ENCODE data around the gene ZNF750. TPM values are rescaled to one million over a fixed set of nuclear protein-coding genes. Genes with fewer than 3 reads are reported as not detected.

Gene ZNF750
- total and polyA plus RNA-seq, 10 of the 15 experiments (the other 5 are each of a cell fraction or from before 2014, with no cell fraction given): 0.06 TPM; not detected in 9

GRCh38 chr17:82881324-82881823 lies 41.6 kb upstream of the ZNF750 start:
- no peak overlapping the region for H3K27ac ChIP-seq (ENCODE audit: control insufficient read depth, insufficient read depth)
- WGBS (ENCODE audit: insufficient coverage, insufficient replicate concordance, low lambda C conversion rate, missing lambda C conversion rate): 96% methylated on average over 19 of the region's 21 CpGs
- no peak overlapping the region for H2AFZ ChIP-seq (ENCODE audit: control insufficient read depth, low read depth, low read length)
- TF ChIP-seq CREB1 (IDR thresholded peaks at IDR 0.05; ENCODE audit: low read depth) (no peak), CHD4 (IDR thresholded peaks at IDR 0.05) (no peak), MTA3 (IDR thresholded peaks at IDR 0.05; ENCODE audit: borderline replicate concordance, low read length) (no peak), STAT3 (IDR thresholded peaks at IDR 0.05; ENCODE audit: low read depth, low read length) (no peak), PAX5 (IDR thresholded peaks at IDR 0.05; ENCODE audit: borderline replicate concordance, low read depth, low read length) (no peak), SP1 (IDR thresholded peaks at IDR 0.05; ENCODE audit: low read depth, low read length) (no peak), PAX8 (IDR thresholded peaks at IDR 0.05) (no peak), RB1 (IDR thresholded peaks at IDR 0.05; ENCODE audit: borderline replicate concordance) (no peak), TCF12 (IDR thresholded peaks at IDR 0.05; ENCODE audit: low read depth, low read length) (no peak), ZNF24 (IDR thresholded peaks at IDR 0.05) (no peak), SUZ12 (IDR thresholded peaks at IDR 0.05; ENCODE audit: unreplicated experiment) (no peak), TCF3 (IDR thresholded peaks at IDR 0.05; ENCODE audit: borderline replicate concordance, insufficient read depth, low read depth, low read length) (no peak), FOXK2 (IDR thresholded peaks at IDR 0.05) (no peak), WRNIP1 (IDR thresholded peaks at IDR 0.05; ENCODE audit: borderline replicate concordance, low read depth, low read length) (no peak), NBN (IDR thresholded peaks at IDR 0.05) (no peak)
- TF ChIP-seq, protein P1, sequence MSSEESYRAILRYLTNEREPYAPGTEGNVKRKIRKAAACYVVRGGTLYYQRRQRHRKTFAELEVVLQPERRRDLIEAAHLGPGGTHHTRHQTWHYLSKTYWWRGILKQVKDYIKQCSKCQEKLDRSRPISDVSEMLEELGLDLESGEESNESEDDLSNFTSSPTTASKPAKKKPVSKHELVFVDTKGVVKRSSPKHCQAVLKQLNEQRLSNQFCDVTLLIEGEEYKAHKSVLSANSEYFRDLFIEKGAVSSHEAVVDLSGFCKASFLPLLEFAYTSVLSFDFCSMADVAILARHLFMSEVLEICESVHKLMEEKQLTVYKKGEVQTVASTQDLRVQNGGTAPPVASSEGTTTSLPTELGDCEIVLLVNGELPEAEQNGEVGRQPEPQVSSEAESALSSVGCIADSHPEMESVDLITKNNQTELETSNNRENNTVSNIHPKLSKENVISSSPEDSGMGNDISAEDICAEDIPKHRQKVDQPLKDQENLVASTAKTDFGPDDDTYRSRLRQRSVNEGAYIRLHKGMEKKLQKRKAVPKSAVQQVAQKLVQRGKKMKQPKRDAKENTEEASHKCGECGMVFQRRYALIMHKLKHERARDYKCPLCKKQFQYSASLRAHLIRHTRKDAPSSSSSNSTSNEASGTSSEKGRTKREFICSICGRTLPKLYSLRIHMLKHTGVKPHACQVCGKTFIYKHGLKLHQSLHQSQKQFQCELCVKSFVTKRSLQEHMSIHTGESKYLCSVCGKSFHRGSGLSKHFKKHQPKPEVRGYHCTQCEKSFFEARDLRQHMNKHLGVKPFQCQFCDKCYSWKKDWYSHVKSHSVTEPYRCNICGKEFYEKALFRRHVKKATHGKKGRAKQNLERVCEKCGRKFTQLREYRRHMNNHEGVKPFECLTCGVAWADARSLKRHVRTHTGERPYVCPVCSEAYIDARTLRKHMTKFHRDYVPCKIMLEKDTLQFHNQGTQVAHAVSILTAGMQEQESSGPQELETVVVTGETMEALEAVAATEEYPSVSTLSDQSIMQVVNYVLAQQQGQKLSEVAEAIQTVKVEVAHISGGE (CRISPR knock-in tag; IDR thresholded peaks at IDR 0.05): no peak
- TF ChIP-seq, protein P2, sequence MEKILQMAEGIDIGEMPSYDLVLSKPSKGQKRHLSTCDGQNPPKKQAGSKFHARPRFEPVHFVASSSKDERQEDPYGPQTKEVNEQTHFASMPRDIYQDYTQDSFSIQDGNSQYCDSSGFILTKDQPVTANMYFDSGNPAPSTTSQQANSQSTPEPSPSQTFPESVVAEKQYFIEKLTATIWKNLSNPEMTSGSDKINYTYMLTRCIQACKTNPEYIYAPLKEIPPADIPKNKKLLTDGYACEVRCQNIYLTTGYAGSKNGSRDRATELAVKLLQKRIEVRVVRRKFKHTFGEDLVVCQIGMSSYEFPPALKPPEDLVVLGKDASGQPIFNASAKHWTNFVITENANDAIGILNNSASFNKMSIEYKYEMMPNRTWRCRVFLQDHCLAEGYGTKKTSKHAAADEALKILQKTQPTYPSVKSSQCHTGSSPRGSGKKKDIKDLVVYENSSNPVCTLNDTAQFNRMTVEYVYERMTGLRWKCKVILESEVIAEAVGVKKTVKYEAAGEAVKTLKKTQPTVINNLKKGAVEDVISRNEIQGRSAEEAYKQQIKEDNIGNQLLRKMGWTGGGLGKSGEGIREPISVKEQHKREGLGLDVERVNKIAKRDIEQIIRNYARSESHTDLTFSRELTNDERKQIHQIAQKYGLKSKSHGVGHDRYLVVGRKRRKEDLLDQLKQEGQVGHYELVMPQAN (conservative IDR thresholded peaks at IDR 0.05): no peak
- TF ChIP-seq, protein P3, sequence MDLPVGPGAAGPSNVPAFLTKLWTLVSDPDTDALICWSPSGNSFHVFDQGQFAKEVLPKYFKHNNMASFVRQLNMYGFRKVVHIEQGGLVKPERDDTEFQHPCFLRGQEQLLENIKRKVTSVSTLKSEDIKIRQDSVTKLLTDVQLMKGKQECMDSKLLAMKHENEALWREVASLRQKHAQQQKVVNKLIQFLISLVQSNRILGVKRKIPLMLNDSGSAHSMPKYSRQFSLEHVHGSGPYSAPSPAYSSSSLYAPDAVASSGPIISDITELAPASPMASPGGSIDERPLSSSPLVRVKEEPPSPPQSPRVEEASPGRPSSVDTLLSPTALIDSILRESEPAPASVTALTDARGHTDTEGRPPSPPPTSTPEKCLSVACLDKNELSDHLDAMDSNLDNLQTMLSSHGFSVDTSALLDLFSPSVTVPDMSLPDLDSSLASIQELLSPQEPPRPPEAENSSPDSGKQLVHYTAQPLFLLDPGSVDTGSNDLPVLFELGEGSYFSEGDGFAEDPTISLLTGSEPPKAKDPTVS (IDR thresholded peaks at IDR 0.05; ENCODE audit: low read depth, low read length): no peak
- RAD21 ChIA-PET (ENCODE audit: unreplicated experiment): no interaction called here
- no peaks in the 10 kb centered on the region for H3K27me3 ChIP-seq (replicated peaks in 1 of 2; ENCODE audit: control insufficient read depth in 2 of 2, insufficient read depth in 2 of 2, low read length in 1 of 2)
- CTCF ChIA-PET: no interaction called here
- H3K36me3 ChIP-seq (ENCODE audit: control insufficient read depth in 2 of 2, insufficient read depth in 2 of 2, low read length in 1 of 2): peaks cover 5 to 17% of the 10 kb centered on the region in 2 experiments; a peak in 3 of 4 replicates
- no peak overlapping the region for H3K4me3 ChIP-seq
- no peak for ATAC-seq
- FAIRE-seq: no peak
- H3K4me1 ChIP-seq (ENCODE audit: control insufficient read depth, insufficient read depth, low read length): peaks cover 22% of the 10 kb centered on the region
- no peak for DNase-seq (ENCODE audit: low read depth, low spot score)
- H3K4me2 ChIP-seq (ENCODE audit: control insufficient read depth, insufficient read depth): no peak overlapping the region
- in situ Hi-C loops (cut with MboI) (no loop called here), intact Hi-C loops (cut with micrococcal nuclease; ENCODE audit: unreplicated experiment) (no loop called here)
- POLR2A ChIA-PET: no interaction called here
- no peaks in the 10 kb centered on the region for H4K20me1 ChIP-seq (ENCODE audit: control insufficient read depth, insufficient read depth)
- BruUV-seq (replicated peaks): no TSS peak
- H3K9me3 ChIP-seq (replicated peaks; ENCODE audit: control insufficient read depth, insufficient read depth, low read length): no peaks in the 10 kb centered on the region
- SMC1A ChIA-PET (ENCODE audit: uncharacterized antibody, unreplicated experiment): no interaction called here
- peaks cover 9% of the 10 kb centered on the region for H3K79me2 ChIP-seq (ENCODE audit: control insufficient read depth, insufficient read depth, low read length)
- H3K9ac ChIP-seq (ENCODE audit: control insufficient read depth, insufficient read depth, low read length): no peak overlapping the region
